ENCODE data around the gene RNF44. TPM values are rescaled to one million over a fixed set of nuclear protein-coding genes. Genes with fewer than 3 reads are reported as not detected.

The RNF44 gene
- total RNA-seq, 1 donor from 2014 or later, result 74.0 TPM

DNA sequence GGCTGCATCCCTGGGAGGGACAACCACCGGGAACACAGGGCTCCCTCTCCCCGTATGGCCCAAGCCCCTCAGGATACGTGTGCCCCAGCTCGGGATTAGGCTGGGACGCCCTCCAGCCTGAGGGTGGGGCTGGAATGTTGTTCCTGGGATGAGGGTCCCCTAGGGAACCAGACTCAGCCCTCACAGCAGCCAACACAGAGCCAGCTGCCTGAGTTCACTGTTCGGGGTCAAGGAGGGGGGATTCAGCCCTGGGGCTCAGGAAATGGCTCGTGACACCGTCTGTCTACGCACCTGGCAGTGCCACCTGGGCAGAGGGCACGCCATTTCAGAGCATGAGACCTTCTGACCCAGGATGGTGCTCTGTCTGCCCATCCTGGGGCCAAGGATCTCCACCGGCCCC is 8.9 kb downstream of the RNF44 start:
- Mint-ChIP-seq H3K4me3 (peak overlapping the region; percentile 30), H3K27me3 (no peaks in the 10 kb centered on the region), H3K9me3 (no peaks in the 10 kb centered on the region), H3K4me1 (peaks cover 25% of the 10 kb centered on the region), H3K36me3 (ENCODE audit: low read depth) (peaks cover 39% of the 10 kb centered on the region), H3K27ac (peak overlapping the region; percentile 41)
- no peak for DNase-seq
- intact Hi-C loops (cut with micrococcal nuclease), result no loop called here

DNA sequence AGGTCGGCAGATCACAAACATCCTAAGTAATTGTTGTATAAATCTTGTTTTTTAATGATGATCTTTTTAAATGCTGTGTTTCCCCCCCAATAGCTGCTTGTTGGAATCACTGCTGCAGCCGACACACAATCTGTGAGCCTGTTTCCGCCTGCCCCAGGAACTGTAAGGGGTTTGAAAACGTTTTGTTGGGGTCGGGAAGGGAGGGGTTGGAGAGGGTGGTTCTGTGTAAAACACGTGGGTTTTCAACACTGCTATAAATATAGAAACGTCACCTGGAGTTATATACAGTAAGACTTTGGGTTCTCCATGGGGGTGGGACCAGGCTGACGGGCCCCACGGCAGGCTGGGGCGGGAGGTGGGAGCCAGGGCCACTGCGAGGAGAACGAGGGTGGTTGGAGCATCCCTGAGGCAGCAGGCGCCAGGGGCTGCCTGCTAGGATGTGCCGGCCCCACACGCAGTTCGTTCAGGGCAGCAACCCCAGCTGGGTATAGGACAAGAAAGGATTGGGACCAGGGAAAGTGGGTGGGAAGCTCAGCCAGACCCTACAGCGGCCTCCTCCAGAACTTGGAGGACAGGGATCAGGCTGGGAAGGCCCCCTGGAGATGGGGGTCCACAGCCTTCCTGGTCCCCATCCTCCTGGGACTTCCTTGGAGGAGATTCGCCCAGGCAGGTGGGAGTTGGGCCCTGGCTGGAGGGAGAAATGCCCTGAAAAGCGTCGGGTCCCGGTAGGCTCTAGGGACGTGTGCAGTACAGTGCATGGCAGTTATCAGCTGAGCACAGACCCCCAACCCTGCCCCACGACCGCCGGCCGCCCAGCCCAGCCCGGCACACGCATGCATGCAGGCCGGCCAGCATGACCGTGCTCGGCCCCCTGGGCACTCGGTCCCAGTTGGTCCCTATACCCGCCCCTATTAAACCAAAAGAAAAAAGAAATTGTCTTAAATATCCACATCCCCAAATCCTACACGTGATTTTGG is 9.7 kb downstream of the RNF44 start:
- intact Hi-C loops (cut with micrococcal nuclease), result no loop called here
- H3K4me3 Mint-ChIP-seq, result no peak overlapping the region
- peaks cover 38% of the 10 kb centered on the region for H3K36me3 Mint-ChIP-seq (ENCODE audit: low read depth)
- peaks cover 21% of the 10 kb centered on the region for H3K4me1 Mint-ChIP-seq
- no peak overlapping the region for H3K27ac Mint-ChIP-seq
- H3K27me3 Mint-ChIP-seq, result no peaks in the 10 kb centered on the region
- no peak for DNase-seq
- H3K9me3 Mint-ChIP-seq, result no peaks in the 10 kb centered on the region

DNA sequence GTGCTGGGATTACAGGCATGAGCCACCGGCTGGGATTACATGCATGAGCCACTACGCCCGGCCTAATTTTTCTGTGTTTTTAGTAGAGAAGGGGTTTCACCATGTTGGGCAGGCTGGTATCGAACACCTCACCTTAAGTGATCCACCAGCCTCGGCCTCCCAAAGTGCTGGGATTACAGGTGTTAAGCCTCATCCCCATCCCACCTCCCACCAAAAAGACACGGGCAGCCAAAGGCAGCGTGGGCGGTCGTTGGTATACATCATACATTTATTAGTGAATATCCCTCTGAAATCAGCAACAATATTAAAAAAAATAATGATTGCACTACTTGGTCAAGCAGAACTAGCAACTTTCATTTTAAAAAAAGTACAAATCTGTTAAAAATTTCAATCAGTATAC is 10.7 kb downstream of the RNF44 start:
- intact Hi-C loops (cut with micrococcal nuclease), result no loop called here
- peaks cover 37% of the 10 kb centered on the region for H3K36me3 Mint-ChIP-seq (ENCODE audit: low read depth)
- no peak for DNase-seq
- peaks cover 17% of the 10 kb centered on the region for H3K4me1 Mint-ChIP-seq
- no peaks in the 10 kb centered on the region for H3K27me3 Mint-ChIP-seq
- no peak overlapping the region for H3K4me3 Mint-ChIP-seq
- H3K9me3 Mint-ChIP-seq, result no peaks in the 10 kb centered on the region
- H3K27ac Mint-ChIP-seq, result no peak overlapping the region

DNA sequence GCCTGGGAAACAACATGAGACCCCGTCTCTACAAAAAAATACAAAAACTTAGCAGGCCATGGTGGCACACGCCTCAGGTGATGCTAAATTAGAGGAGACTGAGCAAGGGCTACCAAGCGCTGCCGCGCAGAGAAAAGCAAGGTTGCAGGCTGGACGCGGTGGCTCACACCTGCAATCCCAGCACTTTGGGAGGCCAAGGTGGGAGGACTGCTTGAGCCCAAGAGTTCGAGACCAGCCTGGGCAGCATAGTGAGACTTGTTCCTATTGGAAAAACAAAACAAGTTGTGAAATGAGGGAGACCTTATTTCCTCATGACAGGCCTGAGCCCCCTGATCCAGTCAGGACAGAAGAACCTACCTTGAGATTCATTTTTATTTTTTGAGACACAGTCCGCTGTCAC is 11.5 kb downstream of the RNF44 start:
- Mint-ChIP-seq H3K36me3 (ENCODE audit: low read depth) (peaks cover 32% of the 10 kb centered on the region), H3K4me1 (peaks cover 14% of the 10 kb centered on the region), H3K27ac (no peak overlapping the region), H3K4me3 (no peak overlapping the region), H3K27me3 (no peaks in the 10 kb centered on the region), H3K9me3 (no peaks in the 10 kb centered on the region)
- intact Hi-C loops (cut with micrococcal nuclease), result no loop called here
- no peak for DNase-seq

DNA sequence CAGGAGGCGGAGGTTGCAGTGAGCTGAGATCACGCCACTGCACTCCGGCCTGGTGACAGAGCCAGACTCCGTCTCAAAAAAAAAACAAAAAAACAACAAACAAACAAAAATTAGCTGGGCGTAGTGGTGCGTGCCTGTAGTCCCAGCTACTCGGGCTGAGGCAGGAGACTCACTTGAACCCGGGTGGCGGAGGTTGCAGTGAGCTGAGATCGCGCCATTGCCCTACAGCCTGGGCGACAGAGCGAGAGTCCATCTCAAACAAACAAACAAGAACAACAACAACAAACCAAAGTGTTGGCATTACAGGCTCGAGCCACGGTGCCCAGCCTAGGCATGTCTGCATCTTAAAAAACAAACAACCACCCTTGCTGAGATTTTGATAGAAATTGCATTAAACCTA is 12.2 kb downstream of the RNF44 start:
- H3K9me3 Mint-ChIP-seq, result no peaks in the 10 kb centered on the region
- intact Hi-C loops (cut with micrococcal nuclease), result no loop called here
- H3K4me3 Mint-ChIP-seq, result no peak overlapping the region
- no peaks in the 10 kb centered on the region for H3K27me3 Mint-ChIP-seq
- peaks cover 30% of the 10 kb centered on the region for H3K36me3 Mint-ChIP-seq (ENCODE audit: low read depth)
- H3K4me1 Mint-ChIP-seq, result peaks cover 14% of the 10 kb centered on the region
- no peak overlapping the region for H3K27ac Mint-ChIP-seq
- DNase-seq, result no peak

DNA sequence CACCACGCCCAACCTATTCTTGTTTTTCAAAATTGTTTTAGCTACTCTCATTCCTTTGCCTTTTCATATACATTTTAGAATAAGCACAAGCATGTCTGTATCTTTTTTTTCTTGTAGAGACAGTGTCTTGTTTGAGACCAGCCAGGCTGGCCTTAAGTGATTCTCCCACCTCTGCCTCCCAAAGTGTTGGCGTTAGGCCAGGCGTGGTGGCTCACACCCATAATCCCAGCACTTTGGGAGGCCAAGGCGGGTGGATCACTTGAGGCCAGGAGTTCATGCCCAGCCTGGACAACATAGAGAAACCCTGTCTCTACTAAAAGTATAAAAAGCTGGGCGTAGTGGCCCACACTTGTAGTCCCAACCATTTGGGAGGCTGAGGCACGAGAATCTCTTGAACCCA is 13.1 kb downstream of the RNF44 start:
- Mint-ChIP-seq H3K27ac (no peak overlapping the region), H3K27me3 (no peaks in the 10 kb centered on the region), H3K9me3 (no peaks in the 10 kb centered on the region), H3K4me3 (no peak overlapping the region), H3K36me3 (ENCODE audit: low read depth) (peaks cover 24% of the 10 kb centered on the region), H3K4me1 (peaks cover 8% of the 10 kb centered on the region)
- no peak for DNase-seq
- intact Hi-C loops (cut with micrococcal nuclease), result no loop called here

DNA sequence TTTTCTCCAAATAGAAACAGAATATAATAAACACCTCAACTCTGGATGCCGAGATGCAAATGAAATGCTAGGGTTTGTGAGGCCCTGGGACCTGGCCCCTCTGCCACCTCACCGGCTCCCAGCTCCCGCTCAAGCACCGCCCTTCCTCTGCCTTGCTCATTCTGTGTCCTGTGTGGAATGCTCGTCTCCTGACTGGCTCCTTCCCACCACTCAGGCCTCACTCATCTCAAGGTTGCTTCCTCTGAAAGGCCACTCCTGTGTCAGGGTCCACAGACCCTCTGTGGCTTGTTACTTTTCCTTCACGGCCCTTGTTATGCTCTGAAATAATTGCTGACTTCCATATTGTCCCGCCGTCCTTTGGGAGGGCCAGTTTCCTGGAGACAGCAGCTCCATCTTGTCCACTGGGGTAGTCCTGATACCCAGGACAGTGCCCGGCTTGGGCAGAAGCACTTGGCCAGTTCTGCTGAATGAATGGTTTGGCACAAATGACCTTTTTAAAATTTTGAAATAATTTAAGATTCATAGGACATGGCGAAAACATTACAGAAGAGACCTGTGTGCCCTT is 15.4 kb downstream of the RNF44 start:
- Mint-ChIP-seq H3K4me3 (no peak overlapping the region), H3K27me3 (no peaks in the 10 kb centered on the region), H3K27ac (no peak overlapping the region), H3K9me3 (no peaks in the 10 kb centered on the region), H3K4me1 (peaks cover 9% of the 10 kb centered on the region), H3K36me3 (ENCODE audit: low read depth) (peaks cover 11% of the 10 kb centered on the region)
- no peak for DNase-seq
- intact Hi-C loops (cut with micrococcal nuclease), result no loop called here

DNA sequence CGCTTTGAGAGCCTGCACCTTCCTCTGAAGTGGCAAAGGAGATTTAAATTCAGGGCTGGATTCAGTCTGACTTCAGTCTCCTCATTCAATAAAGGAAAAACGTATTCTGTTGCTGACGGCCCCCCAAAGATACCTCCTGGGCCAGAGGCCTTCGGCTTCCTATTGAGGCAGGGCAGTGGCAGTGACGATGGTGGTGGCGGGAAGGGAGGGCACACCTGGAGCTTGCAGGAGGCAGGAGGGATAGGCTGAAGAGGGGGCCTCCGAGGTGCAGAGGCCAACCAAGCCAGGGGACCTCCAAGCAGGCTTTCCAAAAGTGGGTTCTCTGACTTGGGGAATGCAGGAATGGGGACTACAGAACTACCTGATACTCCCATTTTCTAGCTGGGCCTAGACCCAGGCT is 15.9 kb downstream of the RNF44 start:
- no peaks in the 10 kb centered on the region for H3K27me3 Mint-ChIP-seq
- H3K4me1 Mint-ChIP-seq, result peaks cover 9% of the 10 kb centered on the region
- DNase-seq, result no peak
- H3K27ac Mint-ChIP-seq, result no peak overlapping the region
- no peaks in the 10 kb centered on the region for H3K9me3 Mint-ChIP-seq
- H3K4me3 Mint-ChIP-seq, result no peak overlapping the region
- peaks cover 8% of the 10 kb centered on the region for H3K36me3 Mint-ChIP-seq (ENCODE audit: low read depth)
- intact Hi-C loops (cut with micrococcal nuclease), result no loop called here

DNA sequence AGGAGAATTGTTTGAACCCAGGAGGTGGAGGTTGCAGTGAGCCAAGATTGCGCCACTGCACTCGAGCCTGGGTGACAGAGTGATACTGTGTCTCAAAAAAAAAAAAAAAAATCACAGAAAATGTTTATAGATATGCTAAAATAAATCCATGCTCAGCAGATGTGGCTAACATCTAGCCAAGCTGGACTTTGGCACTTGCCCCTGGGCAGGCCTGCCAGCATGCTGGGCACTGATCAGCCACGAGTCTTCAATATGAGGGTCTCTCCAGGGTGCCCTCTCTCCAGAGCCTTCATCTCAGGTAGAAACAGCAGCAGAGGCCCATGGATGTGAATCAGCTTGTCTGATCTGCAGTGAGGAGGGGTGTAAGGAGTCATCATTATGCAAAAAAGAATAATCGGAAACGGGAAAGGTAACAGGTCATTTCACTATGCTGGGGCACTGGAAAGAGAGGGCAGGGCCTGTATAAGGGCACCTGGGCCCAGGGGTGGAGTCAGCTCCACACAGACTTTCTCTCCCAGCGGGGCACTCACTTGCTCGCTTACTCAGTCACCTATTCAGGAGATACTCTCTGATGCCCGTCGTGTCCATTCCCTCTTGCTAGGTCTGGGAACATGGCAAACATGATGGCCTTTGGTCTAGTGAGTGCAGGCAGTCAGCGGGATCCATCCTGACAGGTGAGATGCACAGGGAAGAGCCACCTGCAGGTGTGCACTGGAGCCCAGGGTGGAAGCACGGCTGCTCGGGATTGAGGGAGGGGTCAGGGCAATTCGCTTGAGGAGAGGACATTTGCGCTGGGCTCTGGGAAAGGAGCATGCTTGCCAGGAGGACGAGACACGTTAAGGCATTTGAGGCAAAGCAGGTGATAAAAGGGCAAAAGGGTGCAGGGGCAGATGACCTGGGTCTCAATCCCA is 17.1 kb downstream of the RNF44 start:
- Mint-ChIP-seq H3K36me3 (ENCODE audit: low read depth) (peaks cover 2% of the 10 kb centered on the region), H3K4me3 (no peak overlapping the region), H3K9me3 (no peaks in the 10 kb centered on the region), H3K27ac (no peak overlapping the region), H3K27me3 (no peaks in the 10 kb centered on the region), H3K4me1 (peaks cover 7% of the 10 kb centered on the region)
- intact Hi-C loops (cut with micrococcal nuclease), result no loop called here
- DNase-seq, result no peak

DNA sequence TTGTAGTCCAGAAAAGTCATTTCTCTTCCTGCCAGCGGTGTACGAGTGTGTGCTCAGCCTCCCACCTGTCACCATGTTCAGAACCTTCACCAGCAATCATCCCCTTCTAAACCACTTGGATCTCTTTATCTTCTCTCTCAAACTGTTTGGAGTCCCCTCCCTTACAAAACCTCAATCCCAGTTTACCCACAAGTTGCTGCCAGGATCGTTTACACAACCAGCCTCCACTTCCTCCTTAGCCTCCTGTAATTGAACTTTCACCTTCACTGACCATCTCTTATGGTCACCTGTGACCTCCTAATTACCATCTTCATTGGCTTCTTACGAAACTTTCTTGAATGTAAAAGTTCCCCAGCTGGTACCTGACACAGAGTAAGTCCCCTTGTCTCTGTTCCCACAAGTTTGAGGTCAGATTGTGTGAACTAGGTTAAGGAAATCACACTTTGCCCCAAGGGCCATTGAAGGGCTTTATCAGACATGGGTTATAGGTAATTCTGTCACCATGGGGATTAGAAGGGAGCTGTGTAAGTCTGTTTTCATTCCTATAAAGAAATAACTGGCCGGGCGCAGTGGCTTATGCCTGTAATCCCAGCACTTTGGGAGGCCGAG is 20.0 kb downstream of the RNF44 start:
- Mint-ChIP-seq H3K36me3 (ENCODE audit: low read depth) (no peaks in the 10 kb centered on the region), H3K27me3 (no peaks in the 10 kb centered on the region), H3K27ac (peak overlapping the region; percentile 1), H3K4me1 (peaks cover 3% of the 10 kb centered on the region), H3K9me3 (no peaks in the 10 kb centered on the region), H3K4me3 (no peak overlapping the region)
- intact Hi-C loops (cut with micrococcal nuclease), result no loop called here
- no peak for DNase-seq

DNA sequence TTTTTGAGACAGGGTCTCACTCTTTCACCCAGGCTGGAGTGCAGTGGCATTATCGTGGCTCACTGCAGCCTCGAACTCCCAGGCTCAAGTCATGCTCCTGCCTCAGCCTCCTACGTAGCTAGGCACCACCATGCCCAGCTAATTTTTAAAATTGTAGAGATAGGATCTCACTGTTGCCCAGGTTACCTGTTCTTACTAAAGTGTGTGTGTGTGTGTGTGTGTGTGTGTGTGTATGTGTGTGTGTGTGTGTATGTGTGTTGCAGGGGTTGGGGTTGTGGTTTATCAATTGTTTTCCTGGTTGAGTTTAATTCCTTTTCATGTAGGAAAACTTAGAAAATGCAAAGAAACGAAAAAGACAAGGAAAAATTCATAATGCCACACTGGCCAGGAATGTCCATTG is 21.8 kb downstream of the RNF44 start:
- no peak for DNase-seq
- Mint-ChIP-seq H3K4me3 (no peak overlapping the region), H3K36me3 (ENCODE audit: low read depth) (no peaks in the 10 kb centered on the region), H3K4me1 (peaks cover 3% of the 10 kb centered on the region), H3K27ac (no peak overlapping the region), H3K9me3 (no peaks in the 10 kb centered on the region), H3K27me3 (no peaks in the 10 kb centered on the region)
- intact Hi-C loops (cut with micrococcal nuclease), result no loop called here

DNA sequence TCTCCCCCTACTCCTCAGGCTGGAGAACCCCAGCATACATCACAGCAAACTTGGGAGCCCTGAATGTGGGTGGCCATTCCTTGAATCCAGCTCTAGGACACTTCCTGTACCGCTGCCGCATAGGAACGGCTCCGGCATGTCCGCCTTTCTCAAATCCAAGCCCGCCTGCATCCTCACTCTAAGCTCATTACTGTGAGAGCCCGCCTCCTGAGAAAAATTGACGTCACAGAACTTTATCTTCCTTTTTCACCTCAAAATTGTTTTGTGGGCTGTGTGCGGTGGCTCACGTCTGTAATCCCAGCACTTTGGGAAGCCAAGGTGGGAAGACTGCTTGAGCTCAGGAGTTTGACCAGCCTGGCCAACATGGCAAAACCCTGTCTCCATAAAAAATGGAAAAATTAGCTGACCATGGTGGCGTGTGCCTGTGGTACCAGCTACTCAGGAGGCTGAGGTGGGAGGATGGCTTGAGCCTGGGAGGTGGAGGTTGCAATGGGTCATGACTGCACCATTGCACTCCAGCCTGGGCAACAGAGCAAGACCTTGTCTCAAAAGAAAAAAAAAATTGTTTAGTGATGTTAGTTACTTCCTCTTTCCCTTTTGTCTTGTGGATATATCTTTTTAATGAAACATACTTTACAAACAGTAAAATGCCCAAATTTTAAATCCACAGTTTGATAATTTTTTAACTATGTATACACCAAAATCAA is 22.8 kb downstream of the RNF44 start:
- H3K27me3 Mint-ChIP-seq, result no peaks in the 10 kb centered on the region
- H3K36me3 Mint-ChIP-seq (ENCODE audit: low read depth), result no peaks in the 10 kb centered on the region
- no peak for DNase-seq
- intact Hi-C loops (cut with micrococcal nuclease), result no loop called here
- H3K27ac Mint-ChIP-seq, result no peak overlapping the region
- no peaks in the 10 kb centered on the region for H3K9me3 Mint-ChIP-seq
- no peak overlapping the region for H3K4me3 Mint-ChIP-seq
- H3K4me1 Mint-ChIP-seq, result peaks cover 3% of the 10 kb centered on the region

DNA sequence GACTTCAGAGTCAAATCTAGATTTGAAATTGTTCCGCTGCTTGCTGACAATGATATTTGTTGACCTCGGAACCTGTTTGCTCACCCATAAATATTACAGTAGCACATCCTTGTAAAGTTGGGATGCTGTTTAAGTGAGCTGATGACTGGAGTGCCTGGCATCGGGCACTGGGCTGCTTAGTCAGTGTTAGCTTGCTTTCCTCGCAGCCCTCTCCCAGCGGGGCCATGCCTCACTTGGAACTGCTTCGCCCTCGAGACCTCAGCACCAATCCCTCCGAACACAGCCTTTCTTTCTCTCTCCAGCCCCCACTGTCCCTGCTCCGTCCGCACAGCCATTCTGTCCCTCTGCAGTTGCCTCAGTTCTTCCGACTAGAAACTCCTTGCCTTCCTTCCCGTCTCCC is 23.4 kb downstream of the RNF44 start:
- Mint-ChIP-seq H3K27ac (no peak overlapping the region), H3K4me3 (no peak overlapping the region), H3K4me1 (peaks cover 3% of the 10 kb centered on the region), H3K9me3 (no peaks in the 10 kb centered on the region), H3K36me3 (ENCODE audit: low read depth) (peaks cover 2% of the 10 kb centered on the region), H3K27me3 (no peaks in the 10 kb centered on the region)
- no peak for DNase-seq
- intact Hi-C loops (cut with micrococcal nuclease), result no loop called here

Measured in activated CD4-positive, alpha-beta T cell treated with anti-CD3 and anti-CD28 coated beads, Interleukin-2, amount 10 ng/mL, durations not matched to agents 24 days and 14 days (primary cell).